Body of pancreas (tissue), 4 donors: ENCODE measurements around the gene CILP.

Source experiments
- CTCF ChIP-seq, 7 experiments: fragments of 450-650 bp in 4 of 7; fragments of 200-600 bp in 3 of 7; sonication (generic) in 3 of 7; IDR thresholded peaks; one replicate each; pipeline ENCODE4 v1.5.1; 2016 to 2019; ENCODE audit warnings: antibody characterized with exemption in 7 of 7
- POLR2A ChIP-seq, 3 donors: fragments of 450-650 bp; IDR thresholded peaks; one replicate each; pipeline ENCODE4 v1.6.1; 2016; ENCODE audit warnings: antibody characterized with exemption in 3 of 3, mild to moderate bottlenecking in 2 of 3

- TF ChIP-seq CTCF (IDR thresholded peaks at IDR 0.05) = no peak
- TF ChIP-seq POLR2A (IDR thresholded peaks at IDR 0.05) = no peak
Observed at GRCh38 chr15:65176056-65176455, 35.2 kb downstream of the CILP start.
